Mesendoderm (in vitro differentiated cells): ENCODE results near the gene KLHL3.
A peak's percentile ranks its signal among the peaks of the same experiment; 100 is the strongest.

Source experiments
- DNase-seq: peaks from one replicate; pipeline ENCODE4 v3.0.0; 2013
- H2AK5ac ChIP-seq: 2 replicates; pipeline ENCODE4 v1.6.1; 2013; ENCODE audit warnings: low read length, inconsistent platforms
- H2BK120ac ChIP-seq: 2 replicates; pipeline ENCODE4 v1.6.1; 2013; ENCODE audit warnings: low read depth, mild to moderate bottlenecking, low read length, moderate library complexity, mixed read lengths
- H2BK15ac ChIP-seq: replicated peaks from 2 replicates; pipeline ENCODE4 v1.6.1; 2013; ENCODE audit warnings: low read depth, mild to moderate bottlenecking, moderate library complexity
- H2BK5ac ChIP-seq: 2 replicates; pipeline ENCODE4 v1.6.1; 2013; ENCODE audit warnings: low read length, inconsistent platforms
- H3K18ac ChIP-seq: 2 replicates; pipeline ENCODE4 v1.6.1; 2013; ENCODE audit warnings: mild to moderate bottlenecking, low read length, mixed read lengths
- H3K23ac ChIP-seq: one replicate; pipeline ENCODE4 v1.6.1; 2013; ENCODE audit warnings: low read length
- H3K27ac ChIP-seq: 2 replicates; pipeline ENCODE4 v1.5.1; 2013; ENCODE audit warnings: low read depth, mild to moderate bottlenecking, inconsistent platforms, low read length, moderate library complexity
- H3K27me3 ChIP-seq: 2 replicates; pipeline ENCODE4 v1.6.1; 2013; ENCODE audit warnings: low read length, control low read depth, mild to moderate bottlenecking, inconsistent platforms; ENCODE audit not compliant: insufficient read depth, poor library complexity
- H3K36me3 ChIP-seq: 2 replicates; pipeline ENCODE4 v1.6.1; 2013; ENCODE audit warnings: low read length, inconsistent platforms; ENCODE audit not compliant: control insufficient read depth, insufficient read depth
- H3K4ac ChIP-seq: one replicate; pipeline ENCODE4 v1.6.1; 2013; ENCODE audit warnings: low read depth, mild to moderate bottlenecking, low read length, moderate library complexity
- H3K4me1 ChIP-seq: 2 replicates; pipeline ENCODE4 v1.6.1; 2013; ENCODE audit warnings: low read depth, low read length, inconsistent platforms; ENCODE audit not compliant: control insufficient read depth
- H3K4me2 ChIP-seq: 2 replicates; pipeline ENCODE4 v1.6.1; 2013; ENCODE audit warnings: low read length
- H3K4me3 ChIP-seq: 2 replicates; pipeline ENCODE4 v1.5.1; 2013; ENCODE audit warnings: mild to moderate bottlenecking, low read length
- H3K56ac ChIP-seq: one replicate; pipeline ENCODE4 v1.6.1; 2013; ENCODE audit warnings: low read length
- H3K79me1 ChIP-seq: 2 replicates; pipeline ENCODE4 v1.6.1; 2013; ENCODE audit warnings: low read length, inconsistent platforms
- H3K79me2 ChIP-seq: 2 replicates; pipeline ENCODE4 v1.6.1; 2013; ENCODE audit warnings: mild to moderate bottlenecking, low read length; ENCODE audit not compliant: control insufficient read depth, insufficient read depth
- H3K9ac ChIP-seq: 2 replicates; pipeline ENCODE4 v1.6.1; 2013; ENCODE audit warnings: low read length, inconsistent platforms
- H4K5ac ChIP-seq: one replicate; pipeline ENCODE4 v1.6.1; 2013; ENCODE audit warnings: low read length
- H4K8ac ChIP-seq: one replicate; pipeline ENCODE4 v1.6.1; 2013; ENCODE audit warnings: low read depth, mild to moderate bottlenecking, control low read depth, low read length, moderate library complexity
- WGBS: extraction: QIAGEN DNeasy Blood & Tissue Kit; methylation state at CpG from one replicate; pipeline ENCODE4 v1.1.7; 2013; ENCODE audit warnings: low lambda C conversion rate, missing lambda C conversion rate; ENCODE audit not compliant: insufficient coverage; ENCODE audit errors: extremely low coverage; 5-methylcytosine and 5-hydroxymethylcytosine counted together

Gene KLHL3

GRCh38 chr5:137636830-137637714, 98.8 kb downstream of the KLHL3 start:
- Histone ChIP-seq H3K4ac (no peak overlapping the region), H3K9ac (no peak overlapping the region), H4K8ac (no peak overlapping the region), H3K27me3 (no peaks in the 10 kb centered on the region), H3K4me1 (no peaks in the 10 kb centered on the region), H2BK5ac (no peak overlapping the region), H2BK120ac (no peak overlapping the region), H3K56ac (no peak overlapping the region), H2BK15ac (no peak overlapping the region), H4K5ac (no peak overlapping the region), H3K4me3 (no peak overlapping the region), H3K23ac (no peak overlapping the region), H2AK5ac (no peak overlapping the region), H3K4me2 (no peak overlapping the region), H3K36me3 (no peaks in the 10 kb centered on the region), H3K79me2 (no peaks in the 10 kb centered on the region), H3K79me1 (no peaks in the 10 kb centered on the region), H3K27ac (no peak overlapping the region), H3K18ac (no peak overlapping the region)
- WGBS, result no CpG with 5 or more reads among the region's 15 CpGs
- DNase-seq, result no peak

- H3K4me2 ChIP-seq, result no peak overlapping the region
- WGBS, result no CpG with 5 or more reads among the region's 2 CpGs
- no peaks in the 10 kb centered on the region for H3K36me3 ChIP-seq
- H3K56ac ChIP-seq, result no peak overlapping the region
- no peaks in the 10 kb centered on the region for H3K4me1 ChIP-seq
- DNase-seq, result no peak
- no peak overlapping the region for H3K4ac ChIP-seq
- no peak overlapping the region for H2BK120ac ChIP-seq
- no peak overlapping the region for H3K9ac ChIP-seq
- H3K18ac ChIP-seq, result no peak overlapping the region
- no peaks in the 10 kb centered on the region for H3K79me1 ChIP-seq
- H3K79me2 ChIP-seq, result no peaks in the 10 kb centered on the region
- H3K4me3 ChIP-seq, result no peak overlapping the region
- no peak overlapping the region for H2BK5ac ChIP-seq
- no peak overlapping the region for H2BK15ac ChIP-seq
- H4K5ac ChIP-seq, result no peak overlapping the region
- no peak overlapping the region for H3K27ac ChIP-seq
- H3K23ac ChIP-seq, result no peak overlapping the region
- H2AK5ac ChIP-seq, result no peak overlapping the region
- H3K27me3 ChIP-seq, result no peaks in the 10 kb centered on the region
- no peak overlapping the region for H4K8ac ChIP-seq
Observed at GRCh38 chr5:137636099-137636498, 99.8 kb downstream of the KLHL3 start.

- Histone ChIP-seq H3K4me1 (no peaks in the 10 kb centered on the region), H4K5ac (no peak overlapping the region), H3K9ac (no peak overlapping the region), H2BK5ac (no peak overlapping the region), H3K79me2 (no peaks in the 10 kb centered on the region), H3K27me3 (no peaks in the 10 kb centered on the region), H3K36me3 (no peaks in the 10 kb centered on the region), H3K18ac (no peak overlapping the region), H2BK120ac (no peak overlapping the region), H3K4me2 (no peak overlapping the region), H2BK15ac (no peak overlapping the region), H3K4me3 (no peak overlapping the region), H4K8ac (no peak overlapping the region), H3K79me1 (no peaks in the 10 kb centered on the region), H3K23ac (no peak overlapping the region), H3K56ac (no peak overlapping the region), H2AK5ac (no peak overlapping the region), H3K27ac (no peak overlapping the region), H3K4ac (no peak overlapping the region)
- WGBS, result no CpG with 5 or more reads among the region's 1 CpG
- DNase-seq, result peak; percentile 10
Observed at GRCh38 chr5:137635521-137635921, 100.4 kb downstream of the KLHL3 start.

- Histone ChIP-seq H4K8ac (no peak overlapping the region), H3K27ac (no peak overlapping the region), H3K79me2 (no peaks in the 10 kb centered on the region), H3K56ac (no peak overlapping the region), H3K23ac (no peak overlapping the region), H2BK15ac (no peak overlapping the region), H3K4me1 (peaks cover 6% of the 10 kb centered on the region), H3K27me3 (no peaks in the 10 kb centered on the region), H3K4me2 (no peak overlapping the region), H2BK5ac (no peak overlapping the region), H3K79me1 (no peaks in the 10 kb centered on the region), H3K18ac (no peak overlapping the region), H2BK120ac (no peak overlapping the region), H2AK5ac (no peak overlapping the region), H3K36me3 (no peaks in the 10 kb centered on the region), H3K9ac (no peak overlapping the region), H3K4ac (no peak overlapping the region), H4K5ac (no peak overlapping the region), H3K4me3 (no peak overlapping the region)
- no CpG with 5 or more reads among the region's 9 CpGs for WGBS
- DNase-seq, result no peak
Observed at GRCh38 chr5:137633896-137634295, 102.0 kb downstream of the KLHL3 start.

GRCh38 chr5:137632716-137633115, 103.2 kb downstream of the KLHL3 start:
- Histone ChIP-seq H2BK120ac (no peak overlapping the region), H3K9ac (no peak overlapping the region), H3K4me3 (no peak overlapping the region), H4K5ac (no peak overlapping the region), H2BK15ac (no peak overlapping the region), H4K8ac (no peak overlapping the region), H2BK5ac (no peak overlapping the region), H2AK5ac (no peak overlapping the region), H3K18ac (no peak overlapping the region), H3K27me3 (no peaks in the 10 kb centered on the region), H3K79me1 (no peaks in the 10 kb centered on the region), H3K23ac (no peak overlapping the region), H3K36me3 (no peaks in the 10 kb centered on the region), H3K56ac (no peak overlapping the region), H3K79me2 (no peaks in the 10 kb centered on the region), H3K4me1 (peaks cover 6% of the 10 kb centered on the region), H3K27ac (no peak overlapping the region), H3K4ac (no peak overlapping the region), H3K4me2 (no peak overlapping the region)
- DNase-seq, result no peak
- no CpG with 5 or more reads among the region's 3 CpGs for WGBS

GRCh38 chr5:137631453-137631852, 104.4 kb downstream of the KLHL3 start:
- no peaks in the 10 kb centered on the region for H3K79me1 ChIP-seq
- no peaks in the 10 kb centered on the region for H3K36me3 ChIP-seq
- no peak overlapping the region for H2BK5ac ChIP-seq
- peaks cover 6% of the 10 kb centered on the region for H3K4me1 ChIP-seq
- no peak overlapping the region for H2AK5ac ChIP-seq
- whole genome bisulfite sequencing, result no CpG with 5 or more reads among the region's 2 CpGs
- no peak overlapping the region for H3K4ac ChIP-seq
- no peak overlapping the region for H4K8ac ChIP-seq
- H3K18ac ChIP-seq, result no peak overlapping the region
- no peak overlapping the region for H3K27ac ChIP-seq
- no peak overlapping the region for H3K23ac ChIP-seq
- H3K27me3 ChIP-seq, result no peaks in the 10 kb centered on the region
- H2BK15ac ChIP-seq, result no peak overlapping the region
- H3K4me3 ChIP-seq, result no peak overlapping the region
- no peak overlapping the region for H4K5ac ChIP-seq
- no peak overlapping the region for H3K9ac ChIP-seq
- no peak overlapping the region for H3K56ac ChIP-seq
- H3K4me2 ChIP-seq, result no peak overlapping the region
- no peak for DNase-seq
- H2BK120ac ChIP-seq, result no peak overlapping the region
- no peaks in the 10 kb centered on the region for H3K79me2 ChIP-seq
